ENCODE data around the gene DUSP10. TPM values are rescaled to one million over a fixed set of nuclear protein-coding genes. Genes with fewer than 3 reads are reported as not detected.

The DUSP10 gene
- total and polyA plus RNA-seq, 9 donors = 0.81 to 8.5 (median 2.0) TPM

GRCh38 chr1:221700948-221701347 is 40.9 kb downstream of the DUSP10 start:
- DNase-seq = no peak
- 50 to 73% (median 70%) methylated on average over 2 of the region's 2 CpGs for WGBS, 3 donors
- H3K4me3 ChIP-seq = no peak overlapping the region
- no peaks in the 10 kb centered on the region for H3K4me1 ChIP-seq (ENCODE audit: insufficient read depth)
- H3K9me3 ChIP-seq = no peaks in the 10 kb centered on the region
- intact Hi-C loops (cut with DNase I) = no loop called here
- no peaks in the 10 kb centered on the region for H3K27me3 ChIP-seq
- no peaks in the 10 kb centered on the region for H3K36me3 ChIP-seq
- H3K27ac ChIP-seq = no peak overlapping the region
- no peak for TF ChIP-seq EP300 (IDR thresholded peaks at IDR 0.05)
- no peak for TF ChIP-seq CTCF (IDR thresholded peaks at IDR 0.05)
- TF ChIP-seq POLR2A (IDR thresholded peaks at IDR 0.05) = no peak

GRCh38 chr1:221700536-221700935 is 41.4 kb downstream of the DUSP10 start:
- Histone ChIP-seq H3K27me3 (no peaks in the 10 kb centered on the region), H3K4me3 (no peak overlapping the region), H3K4me1 (ENCODE audit: insufficient read depth) (no peaks in the 10 kb centered on the region), H3K27ac (no peak overlapping the region), H3K9me3 (no peaks in the 10 kb centered on the region), H3K36me3 (no peaks in the 10 kb centered on the region)
- no peak for DNase-seq
- intact Hi-C loops (cut with DNase I) = no loop called here
- TF ChIP-seq EP300 (IDR thresholded peaks at IDR 0.05) (no peak), CTCF (IDR thresholded peaks at IDR 0.05) (no peak), POLR2A (IDR thresholded peaks at IDR 0.05) (no peak)
- 92 to 98% (median 94%) methylated on average over 1 of the region's 1 CpG for WGBS, 3 donors

GRCh38 chr1:221699978-221700519 is 41.8 kb downstream of the DUSP10 start:
- Histone ChIP-seq H3K36me3 (no peaks in the 10 kb centered on the region), H3K4me3 (no peak overlapping the region), H3K9me3 (no peaks in the 10 kb centered on the region), H3K4me1 (ENCODE audit: insufficient read depth) (no peaks in the 10 kb centered on the region), H3K27me3 (no peaks in the 10 kb centered on the region), H3K27ac (no peak overlapping the region)
- intact Hi-C loops (cut with DNase I) = no loop called here
- TF ChIP-seq POLR2A (IDR thresholded peaks at IDR 0.05) (no peak), EP300 (IDR thresholded peaks at IDR 0.05) (no peak), CTCF (IDR thresholded peaks at IDR 0.05) (no peak)
- DNase-seq = no peak

- no peaks in the 10 kb centered on the region for H3K27me3 ChIP-seq
- 85 to 96% (median 91%) methylated on average over 1 of the region's 1 CpG for WGBS, 3 donors
- TF ChIP-seq EP300 (IDR thresholded peaks at IDR 0.05) (no peak), CTCF (IDR thresholded peaks at IDR 0.05) (no peak)
- H3K4me1 ChIP-seq (ENCODE audit: insufficient read depth) = no peaks in the 10 kb centered on the region
- H3K27ac ChIP-seq = no peak overlapping the region
- intact Hi-C loops (cut with DNase I) = no loop called here
- H3K4me3 ChIP-seq = no peak overlapping the region
- H3K36me3 ChIP-seq = no peaks in the 10 kb centered on the region
- DNase-seq = no peak
- H3K9me3 ChIP-seq = no peaks in the 10 kb centered on the region
Measured at GRCh38 chr1:221699577-221699976, 42.3 kb downstream of the DUSP10 start.

Data from ovary (tissue), 9 donors.